HG03378 (cell line): ENCODE data around the gene MRPL54.
"Not testable (repeated sequence)": the region's sequence is repeated elsewhere in the genome, so short reads cannot be mapped to it uniquely, and the experiment has no call there.

Source experiments
- ATAC-seq: cut with Tn5 transposase; IDR thresholded peaks from one replicate; pipeline ENCODE4 v1.9.1; 2021; ENCODE audit warnings: mild to moderate bottlenecking, moderate library complexity; ENCODE audit not compliant: unreplicated experiment

Gene MRPL54

DNA sequence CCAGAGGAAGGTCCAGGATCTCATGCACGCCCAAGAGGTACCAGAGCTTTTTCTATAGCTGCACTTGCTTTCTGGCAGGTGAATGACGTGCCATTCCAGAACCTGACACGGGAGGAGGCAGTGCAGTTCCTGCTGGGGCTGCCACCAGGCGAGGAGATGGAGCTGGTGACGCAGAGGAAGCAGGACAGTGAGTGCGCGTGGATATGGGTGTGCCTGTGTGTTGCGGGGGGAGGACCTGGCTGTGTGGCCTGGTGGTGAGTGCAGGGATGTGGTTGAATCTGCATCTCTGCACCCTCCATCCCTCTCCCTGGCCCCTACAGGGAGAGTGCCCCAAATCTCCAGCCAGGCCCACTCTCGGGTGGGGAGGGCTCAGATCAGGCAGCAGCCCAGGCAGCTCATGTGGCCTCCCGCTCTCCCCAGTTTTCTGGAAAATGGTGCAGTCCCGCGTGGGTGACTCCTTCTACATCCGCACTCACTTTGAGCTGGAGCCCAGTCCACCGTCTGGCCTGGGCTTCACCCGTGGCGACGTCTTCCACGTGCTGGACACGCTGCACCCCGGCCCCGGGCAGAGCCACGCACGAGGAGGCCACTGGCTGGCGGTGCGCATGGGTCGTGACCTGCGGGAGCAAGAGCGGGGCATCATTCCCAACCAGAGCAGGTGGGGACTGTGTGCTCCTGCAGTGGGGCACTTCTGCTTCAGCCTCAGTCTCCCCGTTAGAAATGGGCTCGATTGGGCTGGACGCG is 23.8 kb upstream of the MRPL54 start:
- ATAC-seq, result no peak

DNA sequence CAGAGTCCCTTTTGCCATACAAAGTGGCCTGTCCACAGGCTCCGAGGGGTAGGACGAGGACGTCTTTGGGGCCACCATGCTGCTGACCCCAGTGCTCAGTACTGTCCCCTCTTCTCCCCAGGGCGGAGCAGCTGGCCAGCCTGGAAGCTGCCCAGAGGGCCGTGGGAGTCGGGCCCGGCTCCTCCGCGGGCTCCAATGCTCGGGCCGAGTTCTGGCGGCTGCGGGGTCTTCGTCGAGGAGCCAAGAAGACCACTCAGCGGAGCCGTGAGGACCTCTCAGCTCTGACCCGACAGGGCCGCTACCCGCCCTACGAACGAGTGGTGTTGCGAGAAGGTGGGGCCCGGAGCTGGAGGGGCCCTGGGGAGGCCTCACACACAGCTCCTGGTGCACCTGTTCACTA is 22.1 kb upstream of the MRPL54 start:
- no peak for ATAC-seq

DNA sequence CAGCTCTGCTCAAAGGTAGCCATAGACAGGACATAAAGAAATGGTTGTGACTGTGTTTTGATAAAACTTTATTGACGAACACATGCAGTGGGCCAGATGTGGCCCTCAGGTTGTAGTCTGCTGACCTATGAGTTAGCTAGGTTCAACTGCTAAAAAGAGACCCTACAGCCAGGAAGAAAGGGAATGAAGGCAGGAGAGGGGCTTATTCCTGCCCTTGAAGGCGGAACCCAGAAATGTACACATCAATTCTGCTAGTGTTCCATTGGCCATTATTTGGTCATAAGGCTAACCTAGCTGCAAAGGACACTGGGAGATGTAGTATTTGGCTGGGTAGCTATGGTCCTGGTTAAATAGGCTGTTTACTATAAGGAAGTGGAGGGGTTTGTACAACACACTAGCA is 19.0 kb upstream of the MRPL54 start:
- no peak for ATAC-seq

DNA sequence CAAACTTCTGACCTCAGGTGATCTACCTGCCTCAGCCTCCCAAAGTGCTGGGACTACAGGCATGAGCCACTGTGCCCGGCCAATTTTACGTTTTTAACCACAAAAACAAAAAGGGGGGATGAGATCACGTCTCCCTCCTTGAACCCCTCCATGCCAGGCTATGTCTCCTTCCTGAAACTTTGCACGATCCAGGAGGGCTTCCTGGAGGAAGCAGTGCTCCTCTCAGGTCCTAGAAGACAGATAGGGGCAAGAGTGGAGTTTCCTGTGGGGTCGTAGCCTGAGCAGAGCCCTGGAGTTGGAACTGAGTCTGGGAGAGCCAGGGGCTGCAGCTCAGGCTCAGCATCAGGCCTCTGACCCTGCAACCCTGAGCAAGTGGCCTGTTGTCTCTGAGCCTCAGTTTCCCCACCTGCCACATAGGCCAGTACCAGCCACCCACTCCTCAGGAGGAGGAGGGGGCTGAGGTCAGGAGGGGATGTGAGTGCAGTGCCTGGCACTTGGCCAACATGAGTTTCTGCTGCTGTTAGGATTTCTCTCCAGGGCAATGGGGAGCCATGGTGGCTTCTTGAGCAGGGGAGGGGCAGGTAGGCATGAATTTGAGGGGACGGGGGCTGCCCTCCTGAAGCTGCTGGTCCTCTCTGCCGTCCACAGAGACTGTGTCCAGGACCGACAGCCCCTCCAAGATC is 17.0 kb upstream of the MRPL54 start:
- ATAC-seq, result no peak

DNA sequence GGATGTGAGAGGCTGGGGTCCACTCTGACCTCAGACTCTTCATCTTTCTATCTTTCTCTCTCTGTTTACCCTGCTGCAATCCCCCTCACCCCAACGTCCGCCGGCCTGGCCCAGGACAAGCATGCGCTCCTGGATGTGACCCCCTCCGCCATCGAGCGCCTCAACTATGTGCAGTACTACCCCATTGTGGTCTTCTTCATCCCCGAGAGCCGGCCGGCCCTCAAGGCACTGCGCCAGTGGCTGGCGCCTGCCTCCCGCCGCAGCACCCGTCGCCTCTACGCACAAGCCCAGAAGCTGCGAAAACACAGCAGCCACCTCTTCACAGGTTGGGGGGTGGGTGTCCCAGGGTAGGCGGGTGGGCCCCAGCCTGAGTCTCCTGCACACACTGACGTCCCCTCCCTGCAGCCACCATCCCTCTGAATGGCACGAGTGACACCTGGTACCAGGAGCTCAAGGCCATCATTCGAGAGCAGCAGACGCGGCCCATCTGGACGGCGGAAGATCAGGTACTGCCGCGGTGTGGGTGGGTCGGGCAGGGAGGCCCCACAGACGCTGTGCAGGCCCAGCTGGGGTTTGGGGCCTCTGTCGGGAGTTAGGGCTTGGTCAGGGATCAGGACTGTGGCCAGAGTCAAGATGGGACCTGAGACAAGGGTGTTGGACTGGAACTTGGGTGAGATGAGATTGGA is 16.0 kb upstream of the MRPL54 start:
- ATAC-seq, result no peak

DNA sequence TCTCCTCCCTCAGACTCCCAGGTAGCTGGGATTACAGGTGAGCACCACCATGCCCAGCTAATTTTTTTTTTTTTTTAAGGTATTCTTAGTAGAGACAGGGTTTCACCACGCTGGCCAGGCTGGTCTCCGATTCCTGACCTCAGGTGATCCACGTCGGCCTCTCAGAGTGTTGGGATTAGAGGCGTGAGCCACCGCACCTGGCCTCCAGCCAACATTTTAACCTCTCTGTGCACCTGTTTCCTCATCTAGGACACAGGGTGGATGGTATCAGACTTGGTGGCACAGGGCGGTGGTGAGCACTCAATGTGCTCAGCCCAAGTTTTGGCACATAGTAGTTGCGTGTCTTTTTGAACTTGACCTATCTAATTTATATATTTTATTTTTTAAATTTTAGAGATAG is 13.5 kb upstream of the MRPL54 start:
- no peak for ATAC-seq

DNA sequence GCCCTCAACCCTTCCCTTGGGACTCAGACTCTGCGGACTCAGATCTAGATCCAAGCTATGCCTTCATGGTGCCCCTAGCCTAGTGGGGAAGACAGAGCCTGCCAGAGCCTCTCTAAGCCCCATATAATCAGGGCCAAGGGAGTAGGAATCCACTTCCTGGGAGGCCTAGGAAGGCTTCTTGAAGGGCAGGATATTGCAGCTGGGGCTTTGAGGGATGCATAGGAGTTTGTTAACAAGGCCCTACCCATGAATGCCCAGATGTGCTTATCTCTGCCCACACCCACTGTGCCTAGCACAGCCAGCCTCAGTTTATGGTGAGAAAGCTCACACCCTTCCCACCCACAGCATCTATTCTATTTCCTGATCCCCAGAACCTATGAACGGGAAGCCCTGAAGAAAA is 12.3 kb upstream of the MRPL54 start:
- ATAC-seq, result no peak

DNA sequence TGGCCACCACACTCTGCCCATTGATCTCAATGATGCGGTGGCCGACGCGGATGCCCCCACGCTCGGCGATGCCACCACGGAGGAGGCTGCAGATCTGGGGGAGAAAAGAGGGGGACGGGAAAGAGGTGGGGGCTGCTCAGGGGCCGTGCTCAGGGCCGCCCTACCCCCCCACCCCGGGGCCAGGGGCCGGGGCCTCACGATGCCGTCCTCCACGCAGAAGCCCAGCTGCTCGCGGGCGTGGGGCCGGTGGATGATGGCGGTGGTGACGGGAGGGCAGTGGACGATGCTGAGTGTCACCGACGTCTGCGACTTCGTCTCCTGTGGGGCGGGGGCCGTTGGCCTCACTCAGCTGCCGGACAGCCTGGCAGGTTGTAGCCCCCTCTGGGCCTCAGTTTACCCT is 11.2 kb upstream of the MRPL54 start:
- ATAC-seq, result no peak

DNA sequence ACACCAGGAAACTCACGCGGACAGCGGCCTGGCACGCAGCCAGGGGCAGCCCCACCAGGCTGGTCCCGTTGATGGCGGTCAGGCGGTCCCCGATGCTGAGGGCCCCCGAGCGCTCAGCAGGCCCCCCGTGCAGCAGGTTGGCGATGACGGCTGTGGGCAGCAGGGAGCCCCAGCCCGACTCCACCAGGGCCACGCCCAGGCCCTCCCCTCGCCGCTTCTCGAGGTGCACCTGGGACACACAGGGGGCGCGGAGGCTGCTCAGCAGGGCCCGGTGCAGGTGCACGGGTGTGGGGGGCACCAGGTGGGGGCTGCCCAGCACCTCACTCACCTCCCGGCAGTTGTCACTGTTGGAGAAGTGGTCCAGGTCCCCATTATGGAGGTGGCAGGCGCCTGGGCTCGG is 10.0 kb upstream of the MRPL54 start:
- no peak for ATAC-seq

DNA sequence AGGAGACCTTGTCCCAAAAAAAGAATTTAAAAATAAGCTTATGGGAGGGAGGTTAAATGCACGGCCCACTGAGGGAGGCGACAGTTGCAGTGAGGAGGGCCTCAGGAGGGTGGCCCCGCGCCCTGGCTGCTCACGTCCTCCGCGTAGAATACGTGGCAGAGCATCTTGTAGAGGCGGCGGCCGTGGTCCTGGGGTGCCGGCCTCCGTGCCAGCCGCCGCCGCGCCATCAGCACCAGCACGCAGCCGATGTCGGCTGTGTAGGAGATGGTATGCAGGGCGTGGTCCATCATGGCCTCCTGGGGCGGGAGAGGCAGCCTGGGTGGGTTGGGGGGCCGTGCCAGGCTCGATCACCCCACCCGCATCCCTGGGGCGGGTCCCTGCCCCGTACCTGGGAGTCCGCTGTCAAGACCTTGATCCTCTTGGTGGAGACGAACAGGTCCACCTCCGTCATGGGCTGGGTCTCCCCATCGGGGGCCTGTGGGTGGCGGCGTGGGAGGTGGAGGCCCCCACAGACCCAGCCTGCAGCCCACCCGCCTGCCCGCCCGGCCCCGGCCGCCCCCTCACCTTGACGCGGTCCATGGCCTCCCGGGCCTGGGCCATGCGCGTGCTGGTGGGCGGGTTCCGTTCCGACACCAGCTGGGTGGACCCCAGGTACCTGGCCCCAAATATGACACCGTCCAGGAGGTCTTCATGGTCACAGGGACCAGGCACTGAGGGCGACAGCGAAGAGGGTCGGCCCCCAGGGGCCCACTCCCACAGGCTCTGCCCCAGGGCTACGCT is 8.7 kb upstream of the MRPL54 start:
- no peak for ATAC-seq

DNA sequence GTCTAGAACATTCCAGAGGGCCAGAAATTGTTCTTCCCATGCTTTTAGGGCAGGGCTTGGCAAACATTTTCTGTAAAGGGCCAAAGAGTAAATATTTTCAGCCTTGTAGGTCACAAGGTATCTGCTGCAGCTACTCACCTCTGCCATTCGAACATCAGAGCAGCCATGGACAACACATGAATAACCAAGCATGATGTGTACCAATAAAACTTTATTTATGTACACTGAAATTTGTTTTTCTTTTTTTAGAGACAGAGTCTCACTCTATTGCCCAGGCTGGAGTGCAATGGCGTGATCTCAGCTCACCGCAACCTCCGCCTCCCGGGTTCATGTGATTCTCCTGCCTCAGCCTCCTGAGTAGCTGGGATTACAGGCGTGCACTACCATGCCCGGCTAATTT is 4.8 kb upstream of the MRPL54 start:
- not testable (repeated sequence) for ATAC-seq

DNA sequence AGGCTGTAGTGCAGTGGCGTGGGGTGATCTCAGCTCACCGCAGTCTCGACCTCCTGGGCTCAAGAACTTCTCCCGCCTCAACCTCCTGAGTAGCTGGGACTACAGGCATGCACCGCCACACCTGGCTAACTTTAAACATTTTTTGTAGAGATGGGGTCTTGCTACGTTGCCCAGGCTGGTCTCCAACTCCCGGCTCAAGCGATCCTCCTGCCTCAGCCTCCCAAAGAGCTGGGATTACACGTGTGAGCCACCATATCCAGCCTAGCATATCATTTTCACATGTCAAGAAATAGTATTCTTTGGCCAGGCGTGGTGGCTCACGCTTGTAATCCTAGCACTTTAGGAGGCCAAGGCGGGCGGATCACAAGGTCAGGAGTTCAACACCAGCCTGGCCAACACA is 4.2 kb upstream of the MRPL54 start:
- not testable (repeated sequence) for ATAC-seq

DNA sequence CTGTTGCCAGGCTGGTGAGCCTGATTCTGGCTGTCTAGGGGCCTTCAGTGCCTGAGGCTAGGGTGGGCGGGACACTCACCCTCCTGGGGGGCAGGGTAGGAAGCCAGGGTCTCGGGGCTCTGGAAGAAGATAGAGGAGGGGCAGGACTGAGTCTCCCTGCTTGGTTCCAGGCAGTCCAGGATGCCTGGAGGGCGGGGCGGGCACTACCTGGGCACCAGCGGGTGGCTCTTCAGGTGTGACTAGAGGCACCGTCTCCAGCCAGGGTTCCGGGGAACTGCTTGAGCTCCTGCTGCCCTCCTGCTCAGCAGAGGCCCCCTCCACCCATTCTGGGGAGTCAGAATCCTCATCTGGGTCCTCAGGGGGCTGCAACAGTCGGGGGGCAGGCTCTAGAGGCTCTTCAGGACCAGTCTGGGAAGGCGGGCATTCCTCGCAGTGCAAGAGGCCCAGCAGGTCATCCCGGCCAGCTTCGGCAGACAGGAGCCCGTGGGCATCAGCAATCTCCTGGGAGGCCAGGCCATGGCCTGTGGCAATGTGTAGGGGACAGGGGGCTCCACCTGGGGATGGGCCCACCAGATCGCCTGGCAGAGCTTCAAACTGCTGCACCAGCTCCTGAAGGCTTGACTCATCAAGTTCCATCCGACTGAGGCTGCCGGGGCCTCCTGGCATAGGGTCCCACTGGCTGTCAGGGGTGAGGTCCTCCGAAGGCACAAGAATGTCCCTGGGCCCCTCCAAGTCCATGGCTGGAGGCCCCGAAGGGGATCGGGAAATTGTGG is 2.8 kb upstream of the MRPL54 start:
- ATAC-seq, result no peak

DNA sequence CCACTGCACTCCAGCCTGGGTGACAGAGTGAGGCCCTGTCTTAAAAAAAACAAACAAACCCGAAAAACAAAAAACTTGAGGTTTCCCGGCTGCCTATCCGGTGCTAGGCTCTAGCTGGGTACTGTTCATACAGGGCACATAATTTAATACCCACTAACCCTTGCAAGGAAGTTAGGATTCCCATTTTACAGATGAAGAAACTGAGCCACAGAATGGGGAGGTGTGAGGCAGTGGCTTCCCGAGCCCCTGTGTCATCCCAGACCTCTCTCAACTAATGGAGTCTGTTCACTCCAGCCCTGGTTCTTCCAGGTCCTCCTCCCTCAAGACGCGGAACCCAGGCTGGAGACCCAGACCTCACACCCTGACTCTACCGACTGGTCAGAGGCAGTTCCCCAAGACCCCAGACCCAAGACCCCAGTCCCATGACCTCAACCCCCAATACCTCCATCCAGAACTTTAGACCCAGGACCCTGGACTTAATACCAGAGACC is 1.6 kb upstream of the MRPL54 start:
- no peak for ATAC-seq

DNA sequence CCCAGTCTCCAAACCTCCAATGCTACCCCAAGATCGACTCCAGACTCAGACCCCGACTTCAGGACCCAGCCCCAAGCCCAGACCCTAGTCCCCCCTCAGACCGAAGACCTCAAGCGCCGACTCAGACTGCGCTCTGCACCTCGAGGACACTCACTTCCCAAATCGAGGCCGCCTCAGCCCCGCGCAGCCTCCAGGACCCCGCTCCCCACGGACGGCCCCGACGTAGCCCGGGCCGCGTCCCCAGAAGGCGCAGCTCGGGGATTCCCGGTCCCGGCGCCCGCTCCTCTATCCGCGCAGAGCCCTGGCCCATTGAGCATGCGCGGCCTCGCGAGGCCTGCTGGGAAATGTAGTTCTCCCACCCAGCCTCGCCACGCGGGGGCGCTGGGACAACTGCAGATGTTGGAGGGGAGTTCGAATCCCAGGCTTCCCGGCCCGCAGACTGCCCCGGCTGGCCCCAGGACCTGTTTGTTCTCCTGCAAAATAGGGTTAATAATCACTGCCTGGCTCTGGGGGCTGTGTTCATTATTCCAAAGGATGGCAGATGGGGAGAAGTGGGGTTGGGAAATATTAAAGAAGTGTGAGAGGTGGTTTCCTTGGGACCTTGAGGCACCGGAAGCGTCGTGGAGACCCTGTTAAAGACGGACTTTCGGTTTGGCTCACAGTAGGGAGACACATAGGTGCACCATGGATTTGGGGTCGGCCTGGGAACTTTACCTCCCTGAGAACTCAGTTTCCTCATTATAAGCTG is 926 bp upstream of the MRPL54 start, which contains the start of gene APBA3:
TSS of gene APBA3 (minus strand) at position 311 of the 748 bp plus-strand sequence. CDS start 1,428 bp downstream, outside the sequence.
- ATAC-seq, result peak; percentile 34

DNA sequence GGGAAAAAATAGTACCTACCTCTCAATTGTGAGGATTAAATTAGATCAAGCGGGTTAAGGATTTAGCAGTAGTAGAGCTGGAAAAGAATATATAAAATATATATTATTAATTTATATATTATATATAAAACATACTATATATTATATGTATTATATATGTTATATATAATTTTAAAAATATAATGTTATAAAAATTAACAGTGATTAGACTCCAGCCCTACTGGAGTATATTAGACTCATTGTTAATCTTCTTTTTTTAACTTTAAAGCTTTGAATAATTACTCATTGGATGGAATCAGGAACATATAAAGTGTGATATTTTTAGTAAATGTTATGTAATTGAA is 380 bp upstream of the MRPL54 start:
- no peak for ATAC-seq

DNA sequence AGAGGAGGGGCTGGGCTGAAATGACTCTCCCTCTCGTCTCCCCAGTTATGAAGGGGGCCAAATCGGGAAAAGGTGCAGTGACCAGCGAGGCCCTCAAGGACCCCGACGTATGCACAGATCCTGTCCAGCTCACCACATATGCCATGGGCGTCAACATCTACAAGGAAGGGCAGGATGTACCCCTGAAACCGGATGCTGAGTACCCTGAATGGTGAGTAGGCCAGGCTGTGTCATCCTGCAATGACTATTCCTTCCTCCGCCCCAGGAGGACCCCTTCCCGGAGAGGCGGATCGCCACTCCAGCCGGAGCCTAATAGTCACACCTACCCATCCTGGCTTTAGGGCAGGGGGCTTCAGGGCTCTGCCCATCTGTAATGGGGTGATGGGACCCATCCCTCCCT is 2.6 kb downstream of the MRPL54 start:
- no peak for ATAC-seq

DNA sequence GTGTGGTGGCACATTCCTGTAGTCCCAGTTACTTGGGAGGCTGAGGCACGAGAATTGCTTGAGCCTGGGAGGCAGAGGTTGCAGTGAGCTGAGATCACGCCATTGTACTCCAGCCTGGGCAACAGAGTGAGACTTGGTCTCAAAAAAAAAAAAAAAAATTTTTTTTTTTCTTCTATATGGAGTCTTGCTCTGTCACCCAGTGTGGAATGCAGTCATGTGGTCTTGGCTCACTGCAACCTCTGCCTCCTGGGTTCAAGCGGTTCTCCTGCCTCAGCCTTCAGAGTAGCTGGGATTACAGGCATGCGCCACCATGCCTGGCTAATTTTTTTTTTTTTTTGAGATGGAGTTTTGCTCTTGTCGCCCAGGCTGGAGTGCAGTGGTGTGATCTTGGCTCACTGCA is 3.3 kb downstream of the MRPL54 start:
- not testable (repeated sequence) for ATAC-seq

DNA sequence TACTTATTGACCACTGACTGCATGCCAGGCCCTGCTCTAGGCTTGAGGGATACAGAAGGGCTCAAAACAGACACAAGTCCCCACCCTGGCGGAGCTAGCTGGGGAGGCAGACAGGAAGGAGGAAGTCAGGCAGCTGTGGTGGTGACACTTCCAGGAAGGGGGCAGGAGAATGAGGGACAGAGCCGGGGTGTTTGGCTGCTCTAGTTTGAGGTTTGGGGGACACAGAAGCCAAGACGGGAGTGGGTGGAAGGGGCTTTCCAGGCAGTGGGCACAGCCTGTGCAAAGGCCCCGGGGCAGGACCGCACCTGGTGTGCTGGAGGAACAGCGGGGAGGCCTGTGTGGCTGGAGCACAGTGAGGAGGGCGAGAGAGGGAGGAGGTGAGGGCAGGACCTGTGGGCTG is 4.0 kb downstream of the MRPL54 start:
- ATAC-seq, result no peak

DNA sequence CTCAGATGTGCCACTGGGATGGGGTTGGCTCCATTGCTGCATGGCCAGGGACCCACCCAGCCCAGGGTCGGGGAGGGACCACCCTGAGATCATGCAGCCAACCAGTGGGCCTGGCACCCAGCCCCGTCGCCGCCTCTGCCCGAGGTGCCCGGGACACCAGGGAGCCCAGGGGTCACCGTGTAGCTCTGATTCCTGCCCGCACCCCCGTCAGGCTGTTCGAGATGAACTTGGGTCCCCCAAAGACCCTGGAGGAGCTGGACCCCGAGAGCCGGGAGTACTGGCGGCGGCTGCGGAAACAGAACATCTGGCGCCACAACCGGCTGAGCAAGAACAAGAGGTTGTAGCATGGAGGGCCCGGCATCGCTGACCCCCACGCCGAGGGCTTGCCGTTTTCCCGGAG is 4.6 kb downstream of the MRPL54 start:
- ATAC-seq, result no peak
